IMR-90 (cell line): Measurements from ENCODE around the gene ADAMTS3.

Source experiments
- BHLHE40 ChIP-seq: fragments of 150-350 bp; IDR thresholded peaks from 2 replicates; pipeline ENCODE4 v1.6.1; 2016; ENCODE audit warnings: mild to moderate bottlenecking, low read depth, low read length
- CEBPB ChIP-seq: IDR thresholded peaks from 2 replicates; pipeline ENCODE4 v1.6.1; 2012; ENCODE audit warnings: low read depth, low read length, improper control_type of control experiment
- CHD1 ChIP-seq: IDR thresholded peaks from 2 replicates; pipeline ENCODE4 v1.6.1; 2012; ENCODE audit warnings: low read depth, low read length, improper control_type of control experiment
- CTCF ChIP-seq: conservative IDR thresholded peaks from 2 replicates; pipeline ENCODE4 v1.5.1; 2012; ENCODE audit warnings: mild to moderate bottlenecking, low read depth, low read length, improper control_type of control experiment
- ELK1 ChIP-seq: fragments of 150-350 bp; IDR thresholded peaks from 2 replicates; pipeline ENCODE4 v1.6.1; 2016; ENCODE audit warnings: low read depth, mild to moderate bottlenecking, low read length, moderate library complexity, borderline replicate concordance
- MAFK ChIP-seq: IDR thresholded peaks from 2 replicates; pipeline ENCODE4 v1.6.1; 2012; ENCODE audit warnings: low read depth, low read length, improper control_type of control experiment
- MAZ ChIP-seq: IDR thresholded peaks from 2 replicates; pipeline ENCODE4 v1.6.1; 2012; ENCODE audit warnings: low read depth, mild to moderate bottlenecking, low read length, improper control_type of control experiment, moderate library complexity, borderline replicate concordance
- POLR2A ChIP-seq: IDR thresholded peaks from 2 replicates; pipeline ENCODE4 v1.6.1; 2012; ENCODE audit warnings: mild to moderate bottlenecking, low read depth, low read length
- RAD21 ChIP-seq: IDR thresholded peaks from 2 replicates; pipeline ENCODE4 v1.6.1; 2012; ENCODE audit warnings: low read length, improper control_type of control experiment
- RFX5 ChIP-seq: IDR thresholded peaks from 2 replicates; pipeline ENCODE4 v1.8.0; 2012; ENCODE audit warnings: low read depth, mild to moderate bottlenecking, low read length, moderate library complexity
- SMC3 ChIP-seq: fragments of 150-350 bp; IDR thresholded peaks from 2 replicates; pipeline ENCODE4 v1.6.1; 2016; ENCODE audit warnings: low read depth, mild to moderate bottlenecking, antibody characterized with exemption, low read length, moderate library complexity
- USF2 ChIP-seq: fragments of 150-350 bp; IDR thresholded peaks from 2 replicates; pipeline ENCODE4 v1.6.1; 2017; ENCODE audit warnings: mild to moderate bottlenecking, antibody characterized with exemption, low read length, low read depth

- TF ChIP-seq MAZ: no peak
- no peak for TF ChIP-seq CTCF
- no peak for TF ChIP-seq RFX5
- TF ChIP-seq ELK1: no peak
- TF ChIP-seq CEBPB: no peak
- no peak for TF ChIP-seq POLR2A
- TF ChIP-seq SMC3: no peak
- TF ChIP-seq BHLHE40: no peak
- no peak for TF ChIP-seq RAD21
- no peak for TF ChIP-seq USF2
- TF ChIP-seq CHD1: no peak
- TF ChIP-seq MAFK: no peak
These were observed 61.9 kb downstream of the ADAMTS3 start for GRCh38 chr4:72507167-72507566.
